Progenitor cell of endocrine pancreas (in vitro differentiated cells): ENCODE results near the gene UTF1. TPM values are rescaled to one million over a fixed set of nuclear protein-coding genes. Genes with fewer than 3 reads are reported as not detected.

Experiments
- DNase-seq: peaks from one replicate; pipeline ENCODE4 v3.0.0; 2021; ENCODE audit warnings: low spot score; ENCODE audit not compliant: unreplicated experiment
- H3K27ac Mint-ChIP-seq: 2 replicates; pipeline ENCODE4 v1.8.0; 2021; ENCODE audit warnings: mild to moderate bottlenecking, moderate library complexity, mixed read lengths
- H3K27me3 Mint-ChIP-seq: 2 replicates; pipeline ENCODE4 v1.8.0; 2021; ENCODE audit warnings: mixed read lengths
- H3K36me3 Mint-ChIP-seq: 2 replicates; pipeline ENCODE4 v1.8.0; 2022; ENCODE audit warnings: mixed read lengths; ENCODE audit not compliant: insufficient read depth
- H3K4me1 Mint-ChIP-seq: 2 replicates; pipeline ENCODE4 v1.8.0; 2021; ENCODE audit warnings: low read depth, mixed read lengths
- H3K4me3 Mint-ChIP-seq: 2 replicates; pipeline ENCODE4 v1.8.0; 2021; ENCODE audit warnings: low read depth, mild to moderate bottlenecking, moderate library complexity, mixed read lengths
- H3K9me3 Mint-ChIP-seq: 2 replicates; pipeline ENCODE4 v1.8.0; 2021; ENCODE audit warnings: low read depth, mixed read lengths
- total RNA-seq: library from RNA; stranded (reverse); gene quantifications from 2 replicates; pipeline ENCODE4 v1.2.1, GENCODE V29; 2021
- TF ChIP-seq, protein P1 (sequence below): fragments of 200-600 bp; sonication (generic); IDR thresholded peaks from one replicate; pipeline ENCODE4 v1.5.0; 2021; ENCODE audit warnings: antibody characterized with exemption, mild to moderate bottlenecking; ENCODE audit not compliant: unreplicated experiment

The UTF1 gene
- total RNA-seq, 1 donor from 2014 or later = not detected

DNA sequence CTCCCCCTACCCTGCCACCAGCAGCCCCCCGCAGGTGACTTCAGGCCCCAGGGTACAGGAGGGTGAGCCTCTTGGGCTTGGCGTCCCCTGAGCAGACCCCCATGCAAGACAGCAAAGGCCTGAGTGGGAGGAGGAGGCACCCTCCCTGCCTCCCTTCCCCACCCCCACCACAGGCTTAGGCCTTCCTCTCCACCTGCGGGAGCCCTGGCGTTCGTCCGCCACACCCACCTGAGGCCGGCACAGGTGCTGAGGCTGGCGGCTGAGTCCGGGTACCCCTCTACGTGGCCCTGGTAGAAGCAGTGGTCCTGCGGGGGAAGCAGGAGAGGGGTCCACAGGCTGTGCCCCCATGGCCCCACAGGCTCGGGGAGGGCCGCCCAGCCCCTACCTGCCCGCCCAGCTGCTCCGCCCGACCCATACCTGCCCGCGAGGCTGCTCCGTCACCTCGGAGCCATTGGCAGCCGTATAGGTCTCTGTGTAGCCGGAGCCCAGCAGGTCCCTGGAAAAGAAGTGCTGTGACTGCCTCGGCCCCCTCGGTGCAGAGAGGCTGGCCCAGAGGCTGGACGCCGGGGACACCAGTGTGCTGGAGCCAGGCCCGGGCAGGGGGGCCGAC lies 43.6 kb downstream of the UTF1 start:
- TF ChIP-seq, protein P1, sequence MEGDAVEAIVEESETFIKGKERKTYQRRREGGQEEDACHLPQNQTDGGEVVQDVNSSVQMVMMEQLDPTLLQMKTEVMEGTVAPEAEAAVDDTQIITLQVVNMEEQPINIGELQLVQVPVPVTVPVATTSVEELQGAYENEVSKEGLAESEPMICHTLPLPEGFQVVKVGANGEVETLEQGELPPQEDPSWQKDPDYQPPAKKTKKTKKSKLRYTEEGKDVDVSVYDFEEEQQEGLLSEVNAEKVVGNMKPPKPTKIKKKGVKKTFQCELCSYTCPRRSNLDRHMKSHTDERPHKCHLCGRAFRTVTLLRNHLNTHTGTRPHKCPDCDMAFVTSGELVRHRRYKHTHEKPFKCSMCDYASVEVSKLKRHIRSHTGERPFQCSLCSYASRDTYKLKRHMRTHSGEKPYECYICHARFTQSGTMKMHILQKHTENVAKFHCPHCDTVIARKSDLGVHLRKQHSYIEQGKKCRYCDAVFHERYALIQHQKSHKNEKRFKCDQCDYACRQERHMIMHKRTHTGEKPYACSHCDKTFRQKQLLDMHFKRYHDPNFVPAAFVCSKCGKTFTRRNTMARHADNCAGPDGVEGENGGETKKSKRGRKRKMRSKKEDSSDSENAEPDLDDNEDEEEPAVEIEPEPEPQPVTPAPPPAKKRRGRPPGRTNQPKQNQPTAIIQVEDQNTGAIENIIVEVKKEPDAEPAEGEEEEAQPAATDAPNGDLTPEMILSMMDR = no peak
- H3K36me3 Mint-ChIP-seq = no peaks in the 10 kb centered on the region

DNA sequence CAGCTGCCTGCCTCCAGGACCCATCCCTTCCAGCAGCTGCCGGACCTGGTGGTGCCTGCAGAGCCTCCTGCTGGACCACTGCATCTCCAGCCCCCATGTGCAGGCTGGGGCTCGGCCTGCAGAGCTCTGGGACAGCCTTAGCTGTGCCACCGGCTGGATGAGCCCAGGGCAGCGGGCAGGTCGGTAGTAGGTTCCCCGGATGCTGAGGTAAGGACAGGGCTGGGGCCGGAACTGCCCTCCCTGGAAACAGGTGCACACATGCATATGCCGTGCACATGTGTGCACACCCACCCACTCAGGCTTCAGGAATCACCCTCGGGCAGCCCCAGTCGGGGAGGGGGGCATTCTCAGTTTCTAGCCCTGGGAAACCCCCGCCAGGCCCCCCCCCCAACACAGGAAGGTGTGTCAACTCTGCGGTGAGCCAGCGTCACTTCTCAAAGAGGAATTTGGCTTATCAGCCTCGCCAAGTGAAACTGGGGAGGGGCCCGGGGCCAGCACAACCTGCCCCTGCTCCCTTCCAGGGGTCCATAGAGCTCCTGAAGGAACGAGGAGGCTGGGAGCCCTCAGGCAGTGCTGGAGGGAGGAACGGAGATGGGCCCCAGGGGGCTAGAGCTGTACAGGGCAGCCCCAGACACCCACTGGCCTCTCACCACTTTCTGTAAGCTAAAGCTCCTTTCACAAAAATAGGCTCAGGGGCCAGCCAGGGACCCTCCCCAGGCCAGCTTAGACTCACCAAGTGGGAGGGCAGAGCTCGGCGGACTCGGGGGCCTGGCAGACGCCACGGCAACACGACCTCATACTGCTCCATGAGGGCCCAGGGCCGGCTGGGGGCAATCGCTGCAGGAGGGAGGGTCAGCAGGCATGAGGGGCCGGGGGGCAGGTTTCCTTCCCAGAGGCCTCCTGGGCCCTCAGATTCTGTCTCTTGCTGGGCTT lies 45.0 kb downstream of the UTF1 start:
- TF ChIP-seq, protein P1 = no peak
- Mint-ChIP-seq H3K27ac (no peak overlapping the region), H3K36me3 (no peaks in the 10 kb centered on the region), H3K4me1 (peaks cover 24% of the 10 kb centered on the region), H3K4me3 (no peak overlapping the region), H3K27me3 (no peaks in the 10 kb centered on the region), H3K9me3 (no peaks in the 10 kb centered on the region)
- DNase-seq = no peak

More for the DNA sequence above, 43.6 kb downstream of the UTF1 start:
- H3K27me3 Mint-ChIP-seq = no peaks in the 10 kb centered on the region
- H3K27ac Mint-ChIP-seq = no peak overlapping the region
- H3K4me1 Mint-ChIP-seq = peaks cover 19% of the 10 kb centered on the region
- DNase-seq = no peak
- H3K9me3 Mint-ChIP-seq = no peaks in the 10 kb centered on the region
- H3K4me3 Mint-ChIP-seq = no peak overlapping the region

- H3K4me3 Mint-ChIP-seq = peak overlapping the region; percentile 31
- TF ChIP-seq, protein P1 = no peak
- H3K36me3 Mint-ChIP-seq = no peaks in the 10 kb centered on the region
- peaks cover 24% of the 10 kb centered on the region for H3K4me1 Mint-ChIP-seq
- H3K27ac Mint-ChIP-seq = no peak overlapping the region
- DNase-seq = no peak
- no peaks in the 10 kb centered on the region for H3K9me3 Mint-ChIP-seq
- no peaks in the 10 kb centered on the region for H3K27me3 Mint-ChIP-seq
These were observed 45.7 kb downstream of the UTF1 start for GRCh38 chr10:133275684-133276092.

DNA sequence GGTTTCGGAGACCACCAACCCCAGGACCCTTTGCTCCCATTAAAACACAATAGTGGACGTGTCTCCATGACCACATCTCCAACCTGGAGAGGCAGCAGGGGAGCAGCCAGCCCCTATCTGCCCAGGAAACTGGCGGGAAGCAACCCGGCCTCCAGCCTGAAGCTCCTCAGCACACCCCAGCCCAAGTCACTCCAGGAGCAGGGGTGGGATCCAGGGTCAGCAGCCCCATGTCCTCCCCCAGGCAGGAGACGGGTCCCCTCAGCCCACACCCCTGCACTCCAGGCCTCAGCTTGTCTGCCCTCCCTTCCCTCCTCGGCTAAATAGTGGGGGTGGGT lies 46.0 kb downstream of the UTF1 start:
- TF ChIP-seq, protein P1 = no peak
- Mint-ChIP-seq H3K27ac (no peak overlapping the region), H3K36me3 (no peaks in the 10 kb centered on the region), H3K27me3 (no peaks in the 10 kb centered on the region), H3K4me3 (peak overlapping the region; percentile 31), H3K9me3 (no peaks in the 10 kb centered on the region), H3K4me1 (peaks cover 24% of the 10 kb centered on the region)
- DNase-seq = no peak

- Mint-ChIP-seq H3K27me3 (no peaks in the 10 kb centered on the region), H3K4me3 (peak within 1 kb of the TSS; percentile 31), H3K36me3 (no peaks in the 10 kb centered on the region), H3K4me1 (peaks cover 24% of the 10 kb centered on the region), H3K9me3 (no peaks in the 10 kb centered on the region), H3K27ac (peak within 1 kb of the TSS; percentile 96)
- DNase-seq = peak; percentile 60
- TF ChIP-seq, protein P1 = no peak
These were observed 46.6 kb downstream of the UTF1 start, which contains the start of gene ADAM8 for GRCh38 chr10:133276435-133277201. Gene ADAM8, minus strand, starts transcription at chr10:133276868. Its CDS starts 51 bp downstream, at chr10:133276817.
